ENCODE results near the gene ATP8B3.

The ATP8B3 gene

DNA sequence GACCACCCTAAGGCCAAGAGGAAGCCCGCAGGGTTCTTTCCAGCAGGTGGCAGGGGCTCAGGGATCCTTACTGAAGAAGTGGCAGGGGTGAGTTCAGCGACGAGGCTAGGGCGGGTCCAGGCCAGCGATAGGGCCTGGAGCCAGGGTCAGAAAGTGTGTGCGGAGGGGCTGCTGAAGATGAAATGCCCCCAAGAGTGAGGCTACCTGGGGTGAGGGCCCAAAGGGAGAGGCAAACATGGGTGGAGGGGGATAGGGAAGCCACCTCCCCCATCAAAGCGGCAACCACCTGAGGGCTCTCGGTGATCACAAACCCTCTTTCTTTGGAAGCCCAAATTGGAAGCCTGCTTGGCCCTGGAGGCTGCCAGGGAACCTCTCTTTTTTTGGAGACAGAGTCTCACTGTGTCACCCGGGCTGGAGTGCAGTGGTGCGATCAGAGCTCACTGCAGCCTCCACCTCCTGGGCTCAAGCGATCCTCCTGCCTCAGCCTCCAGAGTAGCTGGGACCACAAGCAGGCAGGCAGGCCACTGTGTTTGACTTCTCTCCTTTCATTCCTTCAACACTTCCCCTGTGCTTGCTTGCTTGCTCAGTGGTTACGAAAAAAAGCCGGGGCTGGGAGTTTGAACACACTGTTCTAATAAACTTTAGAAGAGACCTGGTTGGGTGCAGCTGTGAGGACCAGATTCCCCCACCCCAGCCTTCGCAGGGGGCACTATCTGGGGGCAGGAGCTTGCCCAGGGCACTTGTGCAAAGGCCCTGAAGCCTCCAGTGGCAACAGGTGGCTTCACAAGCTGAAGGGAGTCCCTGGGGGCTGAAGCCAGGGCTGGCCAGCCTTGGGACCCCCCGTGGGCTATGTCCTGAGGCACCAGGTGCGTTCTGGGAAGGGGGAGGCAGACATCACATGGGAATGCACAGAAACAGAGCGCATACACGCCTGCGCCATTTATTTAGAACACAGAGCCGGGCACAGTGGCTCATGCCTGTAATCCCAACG is 1.4 kb upstream of the ATP8B3 start:
- H3K27me3 ChIP-seq (ENCODE audit: control insufficient read depth, insufficient read depth, low read length) = no peaks in the 10 kb centered on the region
- H3K4me1 ChIP-seq (ENCODE audit: control insufficient read depth, insufficient read depth, low read length) = peaks cover 3% of the 10 kb centered on the region; the same call in 1 of the 2 replicates
- 0 out of 2 replicates have a peak overlapping the region, but pooled peaks have one; percentile 5 for H3K9ac ChIP-seq (ENCODE audit: low read depth, low read length)
- no peak overlapping the region for H3K27ac ChIP-seq (ENCODE audit: low read depth, low read length)
- H3K4me3 ChIP-seq (ENCODE audit: low read depth, low read length) = peak overlapping the region; percentile 73
- H3K9me3 ChIP-seq (ENCODE audit: control insufficient read depth, insufficient read depth, low read length) = no peaks in the 10 kb centered on the region
- peaks cover 27% of the 10 kb centered on the region for H3K36me3 ChIP-seq (ENCODE audit: control insufficient read depth, insufficient read depth, low read length)

GRCh38 chr19:1812426-1813191 is 533 bp upstream of the ATP8B3 start:
- peaks cover 18% of the 10 kb centered on the region for H3K36me3 ChIP-seq (ENCODE audit: control insufficient read depth, insufficient read depth, low read length)
- no peaks in the 10 kb centered on the region for H3K9me3 ChIP-seq (ENCODE audit: control insufficient read depth, insufficient read depth, low read length)
- H3K27ac ChIP-seq (ENCODE audit: low read depth, low read length) = peak overlapping the region; percentile 81
- H3K4me1 ChIP-seq (ENCODE audit: control insufficient read depth, insufficient read depth, low read length) = peaks cover 3% of the 10 kb centered on the region; the same call in 1 of the 2 replicates
- H3K4me3 ChIP-seq (ENCODE audit: low read depth, low read length) = peak overlapping the region; percentile 73
- H3K9ac ChIP-seq (ENCODE audit: low read depth, low read length) = 0 out of 2 replicates have a peak overlapping the region, but pooled peaks have one; percentile 20
- H3K27me3 ChIP-seq (ENCODE audit: control insufficient read depth, insufficient read depth, low read length) = no peaks in the 10 kb centered on the region

DNA sequence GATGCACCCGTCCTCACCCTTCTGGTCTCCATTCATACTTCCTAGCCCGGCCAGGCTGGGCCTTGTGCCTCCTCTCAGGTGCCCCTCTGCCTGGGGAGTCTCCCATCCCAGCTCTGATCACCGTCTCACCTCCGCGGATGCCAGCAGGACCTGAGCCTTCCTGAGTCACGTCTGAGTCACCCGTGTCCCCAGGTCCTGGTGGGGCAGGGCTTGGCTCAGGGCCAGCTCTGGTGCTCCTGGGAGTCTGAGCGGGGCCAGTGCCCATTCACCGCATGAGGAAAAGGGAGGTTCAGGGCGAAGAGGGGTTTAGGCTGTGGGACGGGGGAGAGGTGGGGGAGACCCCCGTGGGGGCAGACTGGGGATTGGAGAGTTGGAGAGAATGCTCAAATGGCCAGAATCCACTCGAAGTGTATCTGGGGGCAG is 593 bp downstream of the ATP8B3 start:
- Histone ChIP-seq H3K27ac (ENCODE audit: low read depth, low read length) (no peak overlapping the region), H3K4me1 (ENCODE audit: control insufficient read depth, insufficient read depth, low read length) (peaks cover 3% of the 10 kb centered on the region; the same call in 1 of the 2 replicates), H3K9ac (ENCODE audit: low read depth, low read length) (no peak overlapping the region), H3K36me3 (ENCODE audit: control insufficient read depth, insufficient read depth, low read length) (peaks cover 7% of the 10 kb centered on the region), H3K9me3 (ENCODE audit: control insufficient read depth, insufficient read depth, low read length) (no peaks in the 10 kb centered on the region), H3K4me3 (ENCODE audit: low read depth, low read length) (peak overlapping the region; percentile 57; the same call in 1 of the 2 replicates), H3K27me3 (ENCODE audit: control insufficient read depth, insufficient read depth, low read length) (no peaks in the 10 kb centered on the region)

DNA sequence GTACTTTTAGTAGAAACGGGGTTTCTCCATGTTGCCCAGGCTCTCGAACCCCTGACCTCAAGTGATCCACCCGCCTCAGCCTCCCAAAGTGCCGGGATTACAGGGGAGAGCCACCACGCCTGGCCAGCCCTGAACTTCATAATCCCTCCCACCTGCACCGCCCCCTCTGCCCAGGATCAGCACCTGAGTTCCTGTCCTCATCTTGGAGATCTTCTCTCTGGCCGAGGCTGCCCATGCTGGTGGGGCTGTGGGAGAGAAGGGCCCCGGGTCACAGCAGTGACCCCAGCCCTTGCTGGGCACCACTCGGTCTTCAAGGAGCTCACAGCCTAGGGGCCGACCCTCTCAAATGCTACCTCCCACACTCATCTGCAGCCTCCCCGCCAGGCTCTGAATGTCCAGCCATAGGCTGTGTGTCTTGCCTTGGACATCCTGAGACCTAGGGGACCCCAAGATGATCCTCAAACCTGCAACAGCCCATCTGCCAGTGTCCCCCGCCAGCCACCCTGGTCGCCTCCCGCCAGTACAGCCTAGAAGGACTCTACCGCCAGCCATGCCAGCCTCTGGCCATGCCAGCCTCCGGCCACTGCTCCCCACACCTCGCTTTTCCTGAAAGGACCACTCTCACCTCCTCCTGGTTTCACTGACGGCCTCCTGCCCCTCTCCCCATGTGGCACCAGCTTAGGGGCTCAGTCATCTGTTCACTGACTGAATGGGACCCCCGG is 1.5 kb downstream of the ATP8B3 start:
- Histone ChIP-seq H3K4me3 (ENCODE audit: low read depth, low read length) (no peak overlapping the region), H3K36me3 (ENCODE audit: control insufficient read depth, insufficient read depth, low read length) (no peaks in the 10 kb centered on the region), H3K27me3 (ENCODE audit: control insufficient read depth, insufficient read depth, low read length) (no peaks in the 10 kb centered on the region), H3K9me3 (ENCODE audit: control insufficient read depth, insufficient read depth, low read length) (no peaks in the 10 kb centered on the region), H3K9ac (ENCODE audit: low read depth, low read length) (no peak overlapping the region), H3K27ac (ENCODE audit: low read depth, low read length) (no peak overlapping the region), H3K4me1 (ENCODE audit: control insufficient read depth, insufficient read depth, low read length) (peaks cover 3% of the 10 kb centered on the region; the same call in 1 of the 2 replicates)

DNA sequence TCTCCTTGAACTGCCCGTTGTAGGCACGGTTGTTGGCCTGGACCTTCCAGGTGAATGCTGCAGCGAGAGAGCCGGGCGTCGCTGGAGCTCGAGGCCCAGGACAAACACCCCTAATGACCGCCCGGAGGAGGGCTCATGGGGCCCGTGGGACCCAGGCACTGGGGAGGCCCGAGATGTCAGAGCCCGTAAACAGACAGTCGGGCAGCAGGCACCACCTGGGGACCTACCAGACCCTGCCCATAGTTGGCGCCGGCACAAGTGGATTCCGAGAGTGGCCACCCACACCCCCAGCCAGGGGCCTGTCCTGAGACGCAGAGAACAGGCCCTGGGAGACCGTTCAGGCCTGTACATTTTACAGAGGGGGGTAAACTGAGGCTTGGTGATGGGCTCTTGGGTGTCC is 2.4 kb downstream of the ATP8B3 start:
- H3K36me3 ChIP-seq (ENCODE audit: control insufficient read depth, insufficient read depth, low read length) = no peaks in the 10 kb centered on the region
- H3K4me1 ChIP-seq (ENCODE audit: control insufficient read depth, insufficient read depth, low read length) = peaks cover 3% of the 10 kb centered on the region; the same call in 1 of the 2 replicates
- no peaks in the 10 kb centered on the region for H3K27me3 ChIP-seq (ENCODE audit: control insufficient read depth, insufficient read depth, low read length)
- no peak overlapping the region for H3K9ac ChIP-seq (ENCODE audit: low read depth, low read length)
- no peak overlapping the region for H3K27ac ChIP-seq (ENCODE audit: low read depth, low read length)
- H3K4me3 ChIP-seq (ENCODE audit: low read depth, low read length) = no peak overlapping the region
- no peaks in the 10 kb centered on the region for H3K9me3 ChIP-seq (ENCODE audit: control insufficient read depth, insufficient read depth, low read length)

- H3K4me1 ChIP-seq (ENCODE audit: control insufficient read depth, insufficient read depth, low read length) = peaks cover 3% of the 10 kb centered on the region; the same call in 1 of the 2 replicates
- H3K9ac ChIP-seq (ENCODE audit: low read depth, low read length) = no peak overlapping the region
- no peaks in the 10 kb centered on the region for H3K27me3 ChIP-seq (ENCODE audit: control insufficient read depth, insufficient read depth, low read length)
- H3K4me3 ChIP-seq (ENCODE audit: low read depth, low read length) = no peak overlapping the region
- H3K36me3 ChIP-seq (ENCODE audit: control insufficient read depth, insufficient read depth, low read length) = no peaks in the 10 kb centered on the region
- no peak overlapping the region for H3K27ac ChIP-seq (ENCODE audit: low read depth, low read length)
- no peaks in the 10 kb centered on the region for H3K9me3 ChIP-seq (ENCODE audit: control insufficient read depth, insufficient read depth, low read length)
These were observed 3.7 kb downstream of the ATP8B3 start for GRCh38 chr19:1808395-1808731.

DNA sequence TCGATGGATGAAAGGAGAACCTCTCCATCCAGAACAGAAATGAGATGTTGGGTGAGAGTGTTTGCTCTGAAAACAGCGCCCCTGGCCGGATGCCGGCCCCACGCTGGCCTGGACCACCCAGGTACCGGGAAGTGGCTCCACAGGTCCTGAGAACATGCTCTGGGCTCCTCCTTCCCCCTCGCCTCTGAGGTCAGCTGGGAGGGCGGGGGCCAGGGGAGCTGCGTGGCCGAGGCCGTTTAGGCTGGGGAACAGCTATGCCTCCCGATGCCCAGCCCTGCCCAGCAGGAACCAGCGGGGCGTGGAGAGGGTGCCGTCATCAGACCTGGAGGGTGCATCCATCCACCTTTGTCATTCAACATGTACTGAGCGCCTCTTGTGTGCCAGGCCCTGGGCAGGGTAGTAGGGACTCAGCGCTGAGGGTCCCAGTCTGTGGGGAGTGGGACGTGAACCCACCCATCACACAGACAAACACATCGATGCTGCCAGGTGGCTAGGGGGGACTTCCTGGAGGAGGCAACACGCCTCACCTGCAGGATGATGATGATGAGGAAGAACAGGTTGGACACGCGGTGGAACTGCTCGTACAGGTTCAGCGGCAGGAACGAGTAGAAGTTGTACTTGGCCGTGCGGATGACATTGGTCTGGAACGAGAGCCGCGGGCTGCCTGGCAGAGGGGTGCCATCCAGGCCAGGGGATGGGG is 4.2 kb downstream of the ATP8B3 start:
- no peaks in the 10 kb centered on the region for H3K4me1 ChIP-seq (ENCODE audit: control insufficient read depth, insufficient read depth, low read length)
- no peak overlapping the region for H3K9ac ChIP-seq (ENCODE audit: low read depth, low read length)
- H3K4me3 ChIP-seq (ENCODE audit: low read depth, low read length) = no peak overlapping the region
- H3K27ac ChIP-seq (ENCODE audit: low read depth, low read length) = no peak overlapping the region
- H3K27me3 ChIP-seq (ENCODE audit: control insufficient read depth, insufficient read depth, low read length) = no peaks in the 10 kb centered on the region
- H3K9me3 ChIP-seq (ENCODE audit: control insufficient read depth, insufficient read depth, low read length) = no peaks in the 10 kb centered on the region
- no peaks in the 10 kb centered on the region for H3K36me3 ChIP-seq (ENCODE audit: control insufficient read depth, insufficient read depth, low read length)

- no peak overlapping the region for H3K9ac ChIP-seq (ENCODE audit: low read depth, low read length)
- H3K27me3 ChIP-seq (ENCODE audit: control insufficient read depth, insufficient read depth, low read length) = no peaks in the 10 kb centered on the region
- no peaks in the 10 kb centered on the region for H3K36me3 ChIP-seq (ENCODE audit: control insufficient read depth, insufficient read depth, low read length)
- H3K9me3 ChIP-seq (ENCODE audit: control insufficient read depth, insufficient read depth, low read length) = no peaks in the 10 kb centered on the region
- no peaks in the 10 kb centered on the region for H3K4me1 ChIP-seq (ENCODE audit: control insufficient read depth, insufficient read depth, low read length)
- no peak overlapping the region for H3K27ac ChIP-seq (ENCODE audit: low read depth, low read length)
- no peak overlapping the region for H3K4me3 ChIP-seq (ENCODE audit: low read depth, low read length)
These were observed 4.9 kb downstream of the ATP8B3 start for GRCh38 chr19:1807030-1807694.

DNA sequence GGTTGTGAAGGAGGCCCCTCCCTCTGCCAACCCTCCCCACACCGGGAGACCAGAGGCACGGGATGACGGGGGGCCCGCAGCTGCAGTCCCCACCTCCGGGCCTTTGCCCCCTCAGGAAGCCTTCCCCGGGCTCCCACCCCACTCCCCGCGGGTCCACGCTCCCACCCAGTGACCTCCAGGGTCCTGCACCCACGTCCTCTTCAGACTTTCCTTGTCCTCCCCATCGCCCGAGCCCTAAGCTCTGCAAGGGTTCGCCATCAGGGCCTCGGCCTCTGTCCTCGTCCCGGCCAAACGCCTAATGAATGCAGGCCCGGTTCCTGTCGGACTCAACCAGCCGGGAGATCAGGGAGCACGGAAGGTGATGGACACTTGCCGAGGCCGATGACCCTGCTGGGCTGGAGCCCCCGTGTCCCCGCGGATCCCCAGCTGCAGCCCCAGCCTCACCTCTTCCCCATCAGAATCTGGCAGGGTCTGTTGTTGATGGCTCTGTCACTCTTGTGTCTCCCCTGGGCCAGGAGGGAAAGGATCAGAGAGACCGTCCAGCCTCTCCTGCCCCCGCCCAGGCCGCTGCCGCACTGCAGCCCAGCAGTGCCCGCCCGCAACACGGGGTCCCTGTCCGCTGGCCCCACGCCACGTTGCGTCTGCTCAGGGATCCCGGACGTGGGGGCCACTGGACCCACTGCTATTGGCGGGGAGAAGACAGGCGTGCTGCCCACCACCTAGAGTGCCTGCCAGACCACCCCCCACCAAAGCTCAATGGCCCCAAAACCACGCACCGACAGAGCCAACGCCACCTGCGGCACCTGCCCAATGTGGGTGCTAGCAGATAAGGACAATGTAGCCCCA is 5.7 kb downstream of the ATP8B3 start:
- Histone ChIP-seq H3K9ac (ENCODE audit: low read depth, low read length) (no peak overlapping the region), H3K4me3 (ENCODE audit: low read depth, low read length) (no peak overlapping the region), H3K36me3 (ENCODE audit: control insufficient read depth, insufficient read depth, low read length) (no peaks in the 10 kb centered on the region), H3K9me3 (ENCODE audit: control insufficient read depth, insufficient read depth, low read length) (no peaks in the 10 kb centered on the region), H3K27me3 (ENCODE audit: control insufficient read depth, insufficient read depth, low read length) (no peaks in the 10 kb centered on the region), H3K4me1 (ENCODE audit: control insufficient read depth, insufficient read depth, low read length) (no peaks in the 10 kb centered on the region), H3K27ac (ENCODE audit: low read depth, low read length) (no peak overlapping the region)

Measured in HUES48 (cell line).